Measurements from ENCODE around the gene VAT1L.

DNA sequence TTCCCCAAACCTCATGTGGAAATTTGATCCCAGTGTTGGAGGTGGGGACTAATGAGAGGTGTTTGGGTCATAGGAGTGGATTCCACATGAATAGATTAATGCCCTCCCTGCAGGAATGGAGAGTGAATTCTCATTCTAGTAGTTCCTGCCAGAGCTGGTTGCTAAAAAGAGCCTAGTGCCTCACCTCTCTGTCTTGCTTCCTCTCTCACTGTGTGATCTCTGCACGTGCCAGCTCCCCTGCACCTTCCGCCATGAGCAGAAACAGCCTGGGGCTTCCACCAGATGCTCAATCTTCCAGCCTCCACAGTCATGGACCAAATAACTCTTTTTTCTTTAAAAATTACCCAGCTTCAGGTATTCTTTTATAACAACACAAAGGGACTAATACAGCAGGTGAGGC is 161.1 kb downstream of the VAT1L start:
- TF ChIP-seq TAF1 (IDR thresholded peaks at IDR 0.05; ENCODE audit: low read depth, low read length), result no peak
- TF ChIP-seq POLR2A (IDR thresholded peaks at IDR 0.05; ENCODE audit: low read depth, low read length), result no peak
- no peak for TF ChIP-seq POLR2AphosphoS5 (IDR thresholded peaks at IDR 0.05; ENCODE audit: low read depth, low read length)
- no peak for TF ChIP-seq SPI1 (IDR thresholded peaks at IDR 0.05; ENCODE audit: low read depth, low read length)

Data from GM12891 (cell line).